Sigmoid colon (tissue), 7 donors: ENCODE measurements around the gene LRRFIP2. TPM values are rescaled to one million over a fixed set of nuclear protein-coding genes. Genes with fewer than 3 reads are reported as not detected.

Source experiments
- DNase-seq: peaks from one replicate; pipeline ENCODE4 v3.0.0-alpha.2; 2019
- H3K27ac ChIP-seq, 4 donors: fragments of 200-600 bp; sonication (generic); one replicate each; pipeline ENCODE4 v1.5.1; 2016 to 2019; ENCODE audit warnings: mild to moderate bottlenecking in 1 of 4
- H3K27me3 ChIP-seq, 3 donors: fragments of 200-600 bp; sonication (generic); one replicate each; pipeline ENCODE4 v1.5.1; 2019; ENCODE audit warnings: mild to moderate bottlenecking in 1 of 3
- H3K36me3 ChIP-seq, 4 donors: fragments of 200-600 bp; sonication (generic); one replicate each; pipeline ENCODE4 v1.5.1; 2016 to 2019
- H3K4me1 ChIP-seq, 4 donors: fragments of 200-600 bp; sonication (generic); one replicate each; pipeline ENCODE4 v1.5.1; 2017 to 2019
- H3K4me3 ChIP-seq, 4 donors: fragments of 200-600 bp; sonication (generic); one replicate each; pipeline ENCODE4 v1.5.1; 2017 to 2019; ENCODE audit warnings: mild to moderate bottlenecking in 2 of 4, moderate library complexity in 1 of 4
- H3K9me3 ChIP-seq, 4 donors: fragments of 200-600 bp in 3 of 4; sonication (generic) in 3 of 4; one replicate each; pipeline versions ENCODE4 v1.5.1 to v1.6.1; 2013 to 2019
- CTCF ChIP-seq, 4 experiments: fragments of 450-650 bp in 3 of 4; fragments of 200-600 bp in 1 of 4; IDR thresholded peaks; one replicate each; pipeline ENCODE4 v1.5.1; 2016 to 2019; ENCODE audit warnings: antibody characterized with exemption in 4 of 4, mild to moderate bottlenecking in 3 of 4, moderate library complexity in 2 of 4
- EP300 ChIP-seq, 4 donors: sonication (generic); formaldehyde crosslinking; IDR thresholded peaks; one replicate each; pipeline ENCODE4 v1.6.1; 2017; ENCODE audit warnings: antibody characterized with exemption in 4 of 4
- POLR2A ChIP-seq, 2 donors: fragments of 450-650 bp; IDR thresholded peaks; one replicate each; pipeline ENCODE4 v1.6.1; 2016; ENCODE audit warnings: antibody characterized with exemption in 2 of 2, mild to moderate bottlenecking in 2 of 2, moderate library complexity in 2 of 2
- POLR2AphosphoS5 ChIP-seq, 4 donors: sonication (generic); formaldehyde crosslinking; IDR thresholded peaks; one replicate each; pipeline ENCODE4 v1.6.1; 2017; ENCODE audit warnings: antibody characterized with exemption in 4 of 4
- WGBS, 2 donors: extraction: QIAGEN DNeasy Blood & Tissue Kit; methylation state at CpG; one replicate each; pipeline ENCODE4 v1.1.7; 2013; 5-methylcytosine and 5-hydroxymethylcytosine counted together
- intact Hi-C: fragments of 100-400 bp; cut with DNase I; formaldehyde crosslinking; loops from one replicate; pipeline ENCODE4 v1.15.1; 2023
- polyA plus RNA-seq, 3 donors: library from polyadenylated mRNA; stranded (reverse); fragments of 200-250 nt; gene quantifications; one replicate each; pipeline ENCODE4 v1.2.3, GENCODE V29; 2013
- total RNA-seq, 4 donors: library from RNA; depleted of rRNA; stranded (reverse); fragments of >200 nt; gene quantifications; one replicate each; pipeline ENCODE4 v1.1.0, GENCODE V29; 2016
- donor health status: healthy with polysubstance abuse.
- donor health status: Bipolar disorder and iron deficiency.
- donor health status: healthy.

LRRFIP2 gene
- total and polyA plus RNA-seq, 7 donors, result 47.2 to 91.8 (median 60.1) TPM

- no peaks in the 10 kb centered on the region for H3K4me1 ChIP-seq
- intact Hi-C loops, result no loop called here
- H3K27ac ChIP-seq, result no peak overlapping the region
- WGBS, 2 donors, result 94 to 95% methylated on average over 5 of the region's 5 CpGs
- no peak overlapping the region for H3K4me3 ChIP-seq
- H3K27me3 ChIP-seq, result no peaks in the 10 kb centered on the region
- no peak for TF ChIP-seq CTCF (IDR thresholded peaks at IDR 0.05)
- TF ChIP-seq POLR2AphosphoS5 (IDR thresholded peaks at IDR 0.05), result no peak
- TF ChIP-seq POLR2A (IDR thresholded peaks at IDR 0.05), result no peak
- TF ChIP-seq EP300 (IDR thresholded peaks at IDR 0.05), result no peak
- no peaks in the 10 kb centered on the region for H3K9me3 ChIP-seq
- no peaks in the 10 kb centered on the region for H3K36me3 ChIP-seq
- DNase-seq, result no peak
Observed at GRCh38 chr3:37194533-37194932, 20.2 kb upstream of the LRRFIP2 start.

- Histone ChIP-seq H3K4me1 (no peaks in the 10 kb centered on the region), H3K4me3 (no peak overlapping the region), H3K36me3 (no peaks in the 10 kb centered on the region), H3K9me3 (no peaks in the 10 kb centered on the region), H3K27me3 (no peaks in the 10 kb centered on the region), H3K27ac (no peak overlapping the region)
- WGBS, 2 donors, result 95 to 98% methylated on average over 1 of the region's 1 CpG
- TF ChIP-seq POLR2AphosphoS5 (IDR thresholded peaks at IDR 0.05) (no peak), CTCF (IDR thresholded peaks at IDR 0.05) (no peak), POLR2A (IDR thresholded peaks at IDR 0.05) (no peak), EP300 (IDR thresholded peaks at IDR 0.05) (no peak)
- DNase-seq, result no peak
- intact Hi-C loops, result no loop called here
Observed at GRCh38 chr3:37190667-37191066, 16.3 kb upstream of the LRRFIP2 start.

GRCh38 chr3:37189109-37189508 is 14.7 kb upstream of the LRRFIP2 start:
- Histone ChIP-seq H3K9me3 (no peaks in the 10 kb centered on the region), H3K27me3 (no peaks in the 10 kb centered on the region), H3K4me3 (no peak overlapping the region), H3K36me3 (no peaks in the 10 kb centered on the region), H3K27ac (no peak overlapping the region), H3K4me1 (peaks cover 0 to 11% (median 5%) of the 10 kb centered on the region in 4 donors)
- intact Hi-C loops, result no loop called here
- WGBS, 2 donors, result 77 to 78% methylated on average over 4 of the region's 4 CpGs
- TF ChIP-seq CTCF (IDR thresholded peaks at IDR 0.05), result no peak
- no peak for TF ChIP-seq POLR2AphosphoS5 (IDR thresholded peaks at IDR 0.05)
- no peak for TF ChIP-seq EP300 (IDR thresholded peaks at IDR 0.05)
- TF ChIP-seq POLR2A (IDR thresholded peaks at IDR 0.05), result no peak
- no peak for DNase-seq

GRCh38 chr3:37183976-37184375 is 9.6 kb upstream of the LRRFIP2 start:
- TF ChIP-seq POLR2AphosphoS5 (IDR thresholded peaks at IDR 0.05), result no peak
- TF ChIP-seq POLR2A (IDR thresholded peaks at IDR 0.05), result no peak
- TF ChIP-seq CTCF (IDR thresholded peaks at IDR 0.05), result no peak
- TF ChIP-seq EP300 (IDR thresholded peaks at IDR 0.05), result no peak
- H3K9me3 ChIP-seq, result no peaks in the 10 kb centered on the region
- intact Hi-C loops, result no loop called here
- H3K4me1 ChIP-seq, result peaks cover 0 to 31% (median 23%) of the 10 kb centered on the region in 4 donors
- 78 to 81% methylated on average over 5 of the region's 5 CpGs for WGBS, 2 donors
- no peaks in the 10 kb centered on the region for H3K27me3 ChIP-seq
- DNase-seq, result no peak
- no peak overlapping the region for H3K4me3 ChIP-seq
- peak overlapping the region; percentile 48 to 80 (median 73) for H3K27ac ChIP-seq
- no peaks in the 10 kb centered on the region for H3K36me3 ChIP-seq

GRCh38 chr3:37183375-37183831 is 9.0 kb upstream of the LRRFIP2 start:
- Histone ChIP-seq H3K27ac (peak overlapping the region; percentile 48 to 80 (median 73)), H3K4me1 (peaks cover 0 to 36% (median 26%) of the 10 kb centered on the region in 4 donors), H3K27me3 (no peaks in the 10 kb centered on the region), H3K9me3 (no peaks in the 10 kb centered on the region), H3K36me3 (no peaks in the 10 kb centered on the region), H3K4me3 (no peak overlapping the region)
- TF ChIP-seq POLR2AphosphoS5 (IDR thresholded peaks at IDR 0.05), result peak in 1 of 4 donors; percentile 11
- no peak for TF ChIP-seq CTCF (IDR thresholded peaks at IDR 0.05)
- TF ChIP-seq POLR2A (IDR thresholded peaks at IDR 0.05), result no peak
- TF ChIP-seq EP300 (IDR thresholded peaks at IDR 0.05), result no peak
- WGBS, 2 donors, result 75 to 86% methylated on average over 3 of the region's 3 CpGs
- intact Hi-C loops, result no loop called here
- no peak for DNase-seq
